H1 (cell line): Measurements from ENCODE around the gene CEL. TPM values are rescaled to one million over a fixed set of nuclear protein-coding genes. Genes with fewer than 3 reads are reported as not detected.

ENCODE experiments used
- CTCF ChIA-PET: fragments of 300-600 bp; sonication (Branson Sonifier 250); formaldehyde crosslinking; loops from one replicate; lab custom pipeline; 2021; ENCODE audit not compliant: partially characterized antibody; lab: Charles Lee
- POLR2A ChIA-PET: fragments of 300-600 bp; sonication (Branson Sonifier 250); formaldehyde crosslinking; loops from one replicate; lab custom pipeline; 2021; ENCODE audit warnings: inconsistent platforms; ENCODE audit not compliant: partially characterized antibody; lab: Charles Lee
- DNase-seq, 2 experiments: peaks; one replicate each; pipeline versions ENCODE4 v3.0.0 to v3.0.0-alpha.2; 2010 to 2022; ENCODE audit warnings: low spot score in 2 of 2, low read depth in 1 of 2, mixed read lengths in 1 of 2
- FAIRE-seq: peaks from 2 replicates; lab custom pipeline; 2011; peaks lifted over from hg19 to GRCh38; lab: Jason Lieb, UNC
- H2AFZ ChIP-seq: 2 replicates; pipeline ENCODE4 v1.8.1; 2012; ENCODE audit warnings: low read length, inconsistent platforms
- H2AK5ac ChIP-seq: 2 replicates; pipeline ENCODE4 v1.6.1; 2013; ENCODE audit warnings: low read depth, low read length
- H2BK120ac ChIP-seq: replicated peaks from 2 replicates; pipeline ENCODE3; 2013; ENCODE audit warnings: low read depth, low read length, inconsistent platforms
- H2BK12ac ChIP-seq: 2 replicates; pipeline ENCODE4 v1.6.1; 2013; ENCODE audit warnings: low read depth, low read length
- H2BK15ac ChIP-seq: 2 replicates; pipeline ENCODE4 v1.6.1; 2013; ENCODE audit warnings: low read length
- H2BK20ac ChIP-seq: 2 replicates; pipeline ENCODE4 v1.6.1; 2013; ENCODE audit warnings: low read length
- H2BK5ac ChIP-seq: 2 replicates; pipeline ENCODE4 v1.6.1; 2013; ENCODE audit warnings: low read depth, low read length
- H3K14ac ChIP-seq: 2 replicates; pipeline ENCODE4 v1.6.1; 2013; ENCODE audit warnings: inconsistent platforms; ENCODE audit not compliant: insufficient read length
- H3K18ac ChIP-seq: 2 replicates; pipeline ENCODE4 v1.6.1; 2013; ENCODE audit warnings: low read length; ENCODE audit errors: extremely low read depth
- H3K23ac ChIP-seq: 2 replicates; pipeline ENCODE4 v1.6.1; 2013; ENCODE audit warnings: inconsistent platforms; ENCODE audit not compliant: insufficient read length
- H3K23me2 ChIP-seq: 2 replicates; pipeline ENCODE4 v1.6.1; 2013; ENCODE audit warnings: low read depth, low read length
- H3K27ac ChIP-seq: 2 replicates; pipeline ENCODE4 v1.6.1; 2011; ENCODE audit warnings: low read depth, low read length, inconsistent platforms
- H3K27me3 ChIP-seq, 4 experiments: replicated peaks in 1 of 4; 1 replicate in 1 of 4; 2 replicates in 3 of 4; pipeline versions ENCODE4 v1.6.1 to v1.8.1; 2011 to 2013; ENCODE audit warnings: low read length in 3 of 4, mild to moderate bottlenecking in 3 of 4, inconsistent platforms in 2 of 4, mixed read lengths in 2 of 4, moderate library complexity in 1 of 4; ENCODE audit not compliant: control insufficient read depth in 3 of 4, insufficient read depth in 3 of 4; ENCODE audit errors: extremely low read depth in 1 of 4
- H3K36me3 ChIP-seq, 4 experiments: 2 replicates each; pipeline versions ENCODE4 v1.6.1 to v1.8.1; 2011 to 2013; ENCODE audit warnings: mild to moderate bottlenecking in 4 of 4, low read length in 3 of 4, moderate library complexity in 2 of 4, control low read depth in 1 of 4, inconsistent platforms in 1 of 4; ENCODE audit not compliant: insufficient read depth in 4 of 4, control insufficient read depth in 2 of 4
- H3K4ac ChIP-seq: replicated peaks from 2 replicates; pipeline ENCODE3; 2013; ENCODE audit warnings: low read length, low read depth, mixed read lengths, inconsistent platforms; ENCODE audit not compliant: insufficient read length
- H3K4me1 ChIP-seq, 4 experiments: replicated peaks in 1 of 4; 1 replicate in 1 of 4; 2 replicates in 3 of 4; pipeline versions ENCODE4 v1.6.1 to v1.8.1; 2011 to 2013; ENCODE audit warnings: low read length in 3 of 4, inconsistent platforms in 2 of 4, mixed read lengths in 1 of 4; ENCODE audit not compliant: insufficient read depth in 4 of 4, control insufficient read depth in 3 of 4
- H3K4me2 ChIP-seq, 2 experiments: 2 replicates each; pipeline versions ENCODE4 v1.6.1 to v1.8.1; 2011 to 2013; ENCODE audit warnings: low read depth in 2 of 2, low read length in 2 of 2, control low read depth in 1 of 2, inconsistent platforms in 1 of 2, mild to moderate bottlenecking in 1 of 2; ENCODE audit not compliant: insufficient read depth in 1 of 2
- H3K4me3 ChIP-seq, 4 experiments: fragments of 200-600, 300-600 bp in 1 of 4; sonication (generic), shearing (Covaris generic), sonication (Bioruptor Twin) in 1 of 4; 2 replicates each; pipeline versions ENCODE4 v1.5.1 to v1.8.1; 2011 to 2016; ENCODE audit warnings: low read length in 4 of 4, low read depth in 3 of 4, control low read depth in 2 of 4, inconsistent platforms in 2 of 4, mild to moderate bottlenecking in 2 of 4, mixed read lengths in 1 of 4, moderate library complexity in 1 of 4; ENCODE audit not compliant: insufficient read depth in 2 of 4; ENCODE audit errors: extremely low read depth in 1 of 4
- H3K56ac ChIP-seq: replicated peaks from 2 replicates; pipeline ENCODE3; 2013; ENCODE audit warnings: low read depth, mild to moderate bottlenecking, mixed read lengths, low read length, inconsistent platforms; ENCODE audit not compliant: insufficient read length
- H3K79me1 ChIP-seq: 2 replicates; pipeline ENCODE4 v1.6.1; 2013; ENCODE audit warnings: low read depth, low read length, control low read depth
- H3K79me2 ChIP-seq, 2 experiments: 2 replicates each; pipeline versions ENCODE4 v1.6.1 to v1.8.1; 2012 to 2013; ENCODE audit warnings: low read length in 2 of 2, mild to moderate bottlenecking in 2 of 2, inconsistent platforms in 1 of 2; ENCODE audit not compliant: insufficient read depth in 2 of 2, control insufficient read depth in 1 of 2
- H3K9ac ChIP-seq, 4 experiments: replicated peaks in 1 of 4; 1 replicate in 1 of 4; 2 replicates in 3 of 4; pipeline versions ENCODE4 v1.6.1 to v1.8.1; 2011 to 2013; ENCODE audit warnings: low read depth in 3 of 4, low read length in 3 of 4, control low read depth in 2 of 4, mild to moderate bottlenecking in 2 of 4, moderate library complexity in 2 of 4, inconsistent platforms in 1 of 4; ENCODE audit errors: extremely low read depth in 1 of 4
- H3K9me3 ChIP-seq, 2 experiments: 2 replicates each; pipeline versions ENCODE4 v1.6.1 to v1.8.1; 2012 to 2013; ENCODE audit warnings: mild to moderate bottlenecking in 2 of 2, moderate library complexity in 2 of 2, control low read depth in 1 of 2, inconsistent platforms in 1 of 2, low read depth in 1 of 2, low read length in 1 of 2, mixed read lengths in 1 of 2; ENCODE audit not compliant: insufficient read depth in 2 of 2
- H4K20me1 ChIP-seq, 2 experiments: replicated peaks in 1 of 2; 2 replicates each; pipeline versions ENCODE3 to v1.8.1; 2011 to 2013; ENCODE audit warnings: inconsistent platforms in 2 of 2, low read length in 2 of 2, mild to moderate bottlenecking in 1 of 2; ENCODE audit not compliant: insufficient read depth in 2 of 2, control insufficient read depth in 1 of 2
- H4K5ac ChIP-seq: 2 replicates; pipeline ENCODE4 v1.6.1; 2013; ENCODE audit warnings: low read length, low read depth, mixed read lengths, inconsistent platforms; ENCODE audit not compliant: insufficient read length
- H4K8ac ChIP-seq: 2 replicates; pipeline ENCODE4 v1.8.0; 2013; ENCODE audit warnings: mild to moderate bottlenecking, moderate library complexity, low read length, inconsistent platforms; ENCODE audit not compliant: insufficient read depth; ENCODE audit errors: extremely low read depth
- H4K91ac ChIP-seq: replicated peaks from 2 replicates; pipeline ENCODE3; 2013; ENCODE audit warnings: low read length, mixed read lengths, inconsistent platforms; ENCODE audit not compliant: insufficient read length
- BCL11A ChIP-seq, 2 experiments: IDR thresholded peaks; one replicate each; pipeline ENCODE4 v1.6.1; 2011; ENCODE audit warnings: low read depth in 2 of 2, low read length in 2 of 2, mild to moderate bottlenecking in 2 of 2
- CHD2 ChIP-seq: IDR thresholded peaks from 2 replicates; pipeline ENCODE4 v1.6.1; 2012; ENCODE audit warnings: low read length, improper control_type of control experiment
- EP300 ChIP-seq, 2 experiments: IDR thresholded peaks; 1 replicate in 1 of 2; 2 replicates in 1 of 2; pipeline ENCODE4 v1.6.1; 2011 to 2012; ENCODE audit warnings: low read depth in 2 of 2, low read length in 2 of 2, mild to moderate bottlenecking in 2 of 2, borderline replicate concordance in 1 of 2, inconsistent platforms in 1 of 2, moderate library complexity in 1 of 2
- MAFK ChIP-seq: IDR thresholded peaks from 2 replicates; pipeline ENCODE4 v1.6.1; 2012; ENCODE audit warnings: low read depth, mild to moderate bottlenecking, improper control_type of control experiment, low read length
- RFX5 ChIP-seq: IDR thresholded peaks from 2 replicates; pipeline ENCODE4 v1.6.1; 2011; ENCODE audit warnings: low read depth, low read length, improper control_type of control experiment, borderline replicate concordance
- RNF2 ChIP-seq: fragments of 200-900, 300-1000 bp; sonication (generic); IDR thresholded peaks from 2 replicates; pipeline ENCODE4 v1.7.1; 2016; ENCODE audit warnings: borderline replicate concordance, low read depth, mild to moderate bottlenecking, antibody characterized with exemption, low read length; ENCODE audit not compliant: poor library complexity, severe bottlenecking; ENCODE audit errors: missing control alignments
- SIRT6 ChIP-seq: IDR thresholded peaks from one replicate; pipeline ENCODE4 v1.7.1; 2012; ENCODE audit warnings: low read length, inconsistent platforms
- SIX5 ChIP-seq: IDR thresholded peaks from 2 replicates; pipeline ENCODE4 v1.6.1; 2011; ENCODE audit warnings: mild to moderate bottlenecking, low read depth, low read length
- WGBS, 2 experiments: shearing (Covaris generic) in 1 of 2; methylation state at CpG; one replicate each; pipeline versions ENCODE4 v1.1.6 to v1.1.7; 2013 to 2015; ENCODE audit warnings: low lambda C conversion rate in 2 of 2, mixed read lengths in 2 of 2, inconsistent platforms in 1 of 2, low coverage in 1 of 2, missing lambda C conversion rate in 1 of 2; ENCODE audit not compliant: insufficient replicate concordance in 2 of 2, insufficient coverage in 1 of 2, insufficient read length in 1 of 2; ENCODE audit errors: extremely low coverage in 1 of 2, missing lambda C conversion rate in 1 of 2; 5-methylcytosine and 5-hydroxymethylcytosine counted together
- polyA plus RNA-seq, 7 experiments: library from polyadenylated mRNA; depleted of rRNA in 3 of 7; stranded (reverse) in 5 of 7; unstranded in 2 of 7; fragments of >200 nt in 5 of 7; fragments of 200-250 nt in 2 of 7; gene quantifications; 1 replicate in 5 of 7; 2 replicates in 1 of 7; 4 replicates in 1 of 7; pipeline versions ENCODE4 v1.2.1 to v1.2.3, GENCODE V29; 2011 to 2013; ENCODE audit warnings: missing spikeins in 2 of 7, mixed read lengths in 2 of 7
- total RNA-seq: library from RNA; stranded (reverse); fragmentation: NEBNext Ultra II Directional; extraction: Animal tissue kit (Norgen Biotek cat#: 25700); gene quantifications from 2 replicates; pipeline ENCODE4 v1.2.1, GENCODE V29; 2021

The CEL gene
- total and polyA plus RNA-seq, 2 of the 8 experiments (the other 6 are each of a cell fraction or from before 2014, with no cell fraction given), result 1.8 to 3.4 TPM

- POLR2A ChIA-PET, result no interaction called here
- H3K9ac ChIP-seq, result no peak overlapping the region
- no peak overlapping the region for H3K18ac ChIP-seq
- H3K56ac ChIP-seq, result no peak overlapping the region
- H3K9me3 ChIP-seq, result no peaks in the 10 kb centered on the region
- peaks cover 0 to 11% of the 10 kb centered on the region in 2 experiments for H4K20me1 ChIP-seq
- H2AFZ ChIP-seq, result no peak overlapping the region
- no peaks in the 10 kb centered on the region for H3K79me1 ChIP-seq
- WGBS, 2 experiments, result 78% methylated on average over 4 of the region's 7 CpGs; no CpG with 5 or more reads in 1 of the 2 experiments
- H3K23ac ChIP-seq, result no peak overlapping the region
- no peak overlapping the region for H2BK15ac ChIP-seq
- H4K5ac ChIP-seq, result no peak overlapping the region
- H3K27me3 ChIP-seq, result no peaks in the 10 kb centered on the region
- no peak overlapping the region for H2BK120ac ChIP-seq
- H3K4me2 ChIP-seq, result no peak overlapping the region
- H3K79me2 ChIP-seq, result no peaks in the 10 kb centered on the region
- CTCF ChIA-PET, result interaction anchor here (1.0 to 19.3 kb wide), 6 partner anchors 11 to 74 kb away, joined by 3 to 337 read pairs (median 24); no protein-coding TSS in a partner anchor
- no peak overlapping the region for H3K14ac ChIP-seq
- no peak overlapping the region for H3K4ac ChIP-seq
- peaks cover 0 to 8% (median 3%) of the 10 kb centered on the region in 4 experiments; a peak in 3 of 7 replicates for H3K4me1 ChIP-seq
- H2BK12ac ChIP-seq, result no peak overlapping the region
- H3K36me3 ChIP-seq, result peaks cover 2 to 17% (median 5%) of the 10 kb centered on the region in 4 experiments; a peak in 6 of 8 replicates
- no peak overlapping the region; the same call in 1 of the 2 replicates for H4K8ac ChIP-seq
- H3K27ac ChIP-seq, result no peak overlapping the region
- H3K23me2 ChIP-seq, result no peaks in the 10 kb centered on the region
- H2BK20ac ChIP-seq, result no peak overlapping the region
- no peak overlapping the region for H3K4me3 ChIP-seq
- no peak overlapping the region for H4K91ac ChIP-seq
- DNase-seq, result no peak
- no peak overlapping the region for H2BK5ac ChIP-seq
- no peak for FAIRE-seq
- no peak overlapping the region for H2AK5ac ChIP-seq
- no peak for TF ChIP-seq RFX5
- TF ChIP-seq MAFK, result no peak
- TF ChIP-seq CHD2, result no peak
- TF ChIP-seq SIX5, result no peak
- no peak for TF ChIP-seq RNF2
- no peak for TF ChIP-seq SIRT6
- no peak for TF ChIP-seq EP300 (IDR thresholded peaks at IDR 0.05; ENCODE audit: borderline replicate concordance in 1 of 2, low read depth in 2 of 2, low read length in 2 of 2)
- no peak for TF ChIP-seq BCL11A (IDR thresholded peaks at IDR 0.05; ENCODE audit: low read depth in 2 of 2, low read length in 2 of 2)
Observed at GRCh38 chr9:133105461-133105770, 43.6 kb downstream of the CEL start.
